GM10266 (cell line): ENCODE measurements around the gene FRMD8.
A peak's percentile ranks its signal among the peaks of the same experiment; 100 is the strongest.

ENCODE experiments used
- DNase-seq: peaks from one replicate; pipeline ENCODE4 v3.0.0; 2012; ENCODE audit errors: extremely low spot score
- TF ChIP-seq, protein P1 (sequence below): IDR thresholded peaks from 2 replicates; pipeline ENCODE4 v1.5.1; 2012; ENCODE audit warnings: mild to moderate bottlenecking, low read depth; ENCODE audit not compliant: control insufficient read depth, insufficient read depth; ENCODE audit errors: missing control alignments

The FRMD8 gene

DNA sequence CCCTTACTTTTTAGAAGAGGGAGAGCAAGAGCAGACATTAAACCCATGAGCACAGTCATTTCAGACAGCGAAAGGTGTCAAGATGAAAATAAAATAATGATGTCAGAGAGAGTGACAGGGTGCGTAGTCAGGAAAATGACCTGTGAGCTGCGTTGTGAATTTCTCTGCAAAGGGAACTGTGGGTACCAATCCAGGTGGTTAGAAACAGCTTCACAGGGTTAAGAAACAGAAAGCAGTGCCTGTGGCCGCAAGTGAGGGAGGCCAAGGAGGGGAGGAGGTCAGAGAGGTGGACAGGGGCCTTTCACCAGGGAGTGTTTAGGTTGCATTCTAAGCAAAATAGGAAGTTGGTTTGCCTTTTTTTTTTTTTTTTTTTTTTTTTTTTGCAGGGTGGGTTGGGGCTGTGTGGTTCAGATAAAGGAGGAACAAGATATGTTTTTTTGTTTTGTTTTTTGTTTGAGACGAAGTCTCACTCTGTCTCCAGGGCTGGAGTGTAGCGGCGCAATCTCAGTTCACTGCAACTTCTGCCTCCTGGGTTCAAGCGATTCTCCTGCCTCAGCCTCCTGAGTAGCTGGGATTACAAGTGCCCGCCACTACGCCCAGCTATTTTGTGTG is 24.0 kb upstream of the FRMD8 start:
- DNase-seq = peak; percentile 79
- TF ChIP-seq, protein P1, sequence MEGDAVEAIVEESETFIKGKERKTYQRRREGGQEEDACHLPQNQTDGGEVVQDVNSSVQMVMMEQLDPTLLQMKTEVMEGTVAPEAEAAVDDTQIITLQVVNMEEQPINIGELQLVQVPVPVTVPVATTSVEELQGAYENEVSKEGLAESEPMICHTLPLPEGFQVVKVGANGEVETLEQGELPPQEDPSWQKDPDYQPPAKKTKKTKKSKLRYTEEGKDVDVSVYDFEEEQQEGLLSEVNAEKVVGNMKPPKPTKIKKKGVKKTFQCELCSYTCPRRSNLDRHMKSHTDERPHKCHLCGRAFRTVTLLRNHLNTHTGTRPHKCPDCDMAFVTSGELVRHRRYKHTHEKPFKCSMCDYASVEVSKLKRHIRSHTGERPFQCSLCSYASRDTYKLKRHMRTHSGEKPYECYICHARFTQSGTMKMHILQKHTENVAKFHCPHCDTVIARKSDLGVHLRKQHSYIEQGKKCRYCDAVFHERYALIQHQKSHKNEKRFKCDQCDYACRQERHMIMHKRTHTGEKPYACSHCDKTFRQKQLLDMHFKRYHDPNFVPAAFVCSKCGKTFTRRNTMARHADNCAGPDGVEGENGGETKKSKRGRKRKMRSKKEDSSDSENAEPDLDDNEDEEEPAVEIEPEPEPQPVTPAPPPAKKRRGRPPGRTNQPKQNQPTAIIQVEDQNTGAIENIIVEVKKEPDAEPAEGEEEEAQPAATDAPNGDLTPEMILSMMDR = no peak

DNA sequence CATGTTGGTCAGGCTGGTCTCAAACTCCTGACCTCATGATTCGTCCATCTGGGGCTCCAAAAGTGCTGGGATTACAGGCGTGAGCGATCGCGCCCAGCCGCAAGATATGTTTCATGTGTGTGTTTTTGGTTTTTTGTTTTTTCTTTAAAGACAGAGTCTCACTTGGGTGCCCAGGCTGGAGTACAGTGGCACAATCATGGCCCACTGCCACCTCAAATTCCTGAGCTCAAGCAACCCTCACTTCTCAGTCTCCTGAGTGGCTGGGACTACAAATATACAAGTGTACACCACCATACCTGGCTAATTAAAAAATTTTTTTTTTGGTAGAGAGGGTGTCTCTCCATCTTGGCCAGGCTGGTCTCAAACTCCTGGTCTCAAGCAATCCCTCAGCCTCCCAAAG is 23.5 kb upstream of the FRMD8 start:
- no peak for DNase-seq
- TF ChIP-seq, protein P1 = no peak

DNA sequence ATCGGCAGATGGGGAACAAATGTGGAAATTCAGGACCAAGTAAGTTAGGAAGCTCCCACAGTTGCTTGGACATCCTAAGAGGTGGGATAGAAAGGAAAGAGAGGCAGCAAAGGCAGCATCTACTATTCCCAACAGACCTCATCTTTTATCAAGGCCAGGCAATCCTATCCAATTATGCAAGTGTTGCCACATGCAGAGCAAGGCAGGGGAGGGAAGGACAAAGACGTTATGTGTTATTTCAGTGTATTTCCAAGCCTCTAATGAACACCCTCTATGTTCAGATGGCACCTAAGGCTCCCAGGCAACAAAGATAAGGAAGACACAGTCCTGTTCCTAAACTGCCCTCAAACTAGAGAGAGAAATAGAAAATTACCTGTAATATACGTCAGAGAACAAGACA is 22.7 kb upstream of the FRMD8 start:
- DNase-seq = no peak
- TF ChIP-seq, protein P1 = no peak

DNA sequence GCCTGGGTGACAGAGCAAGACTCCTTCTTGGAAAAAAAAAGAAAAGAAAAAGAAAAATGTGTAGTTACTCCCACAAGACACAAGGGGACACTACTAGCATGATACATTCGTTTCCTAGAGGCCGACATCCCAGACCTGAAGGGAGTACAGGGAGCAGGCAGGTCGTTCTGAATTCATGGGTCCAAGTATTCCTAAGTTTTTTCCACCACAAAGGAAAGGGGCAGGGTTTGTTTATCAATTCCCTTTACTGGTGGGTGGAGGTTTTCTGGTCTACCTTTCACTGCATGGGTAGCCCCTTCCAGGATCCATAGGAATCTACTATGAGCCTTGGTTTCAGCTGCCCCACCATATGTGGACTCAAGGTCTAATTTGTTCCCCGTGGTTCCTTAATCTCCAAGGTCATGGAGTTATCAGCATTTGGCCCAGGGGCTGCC is 20.1 kb upstream of the FRMD8 start:
- TF ChIP-seq, protein P1 = peak; percentile 72
- DNase-seq = peak; percentile 83

DNA sequence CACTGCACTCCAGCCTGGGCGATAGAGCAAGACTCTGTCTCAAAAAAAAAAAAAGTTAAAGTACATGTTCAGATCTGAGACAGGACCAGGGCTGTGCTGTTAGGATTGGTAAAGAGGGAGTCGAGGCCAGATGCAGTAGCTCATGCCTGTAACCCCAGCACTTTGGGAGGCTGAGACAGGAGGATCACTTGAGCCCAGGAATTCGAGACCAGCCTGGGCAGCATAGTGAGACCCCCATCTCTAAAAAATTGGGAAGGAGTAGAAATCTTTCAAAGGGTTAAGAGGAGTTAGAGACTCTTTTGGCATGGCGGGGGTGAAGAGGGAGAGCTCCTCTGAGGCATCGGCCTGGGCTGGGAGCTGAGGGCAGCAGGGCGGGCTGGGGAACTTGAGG is 15.8 kb upstream of the FRMD8 start:
- TF ChIP-seq, protein P1 = no peak
- no peak for DNase-seq

DNA sequence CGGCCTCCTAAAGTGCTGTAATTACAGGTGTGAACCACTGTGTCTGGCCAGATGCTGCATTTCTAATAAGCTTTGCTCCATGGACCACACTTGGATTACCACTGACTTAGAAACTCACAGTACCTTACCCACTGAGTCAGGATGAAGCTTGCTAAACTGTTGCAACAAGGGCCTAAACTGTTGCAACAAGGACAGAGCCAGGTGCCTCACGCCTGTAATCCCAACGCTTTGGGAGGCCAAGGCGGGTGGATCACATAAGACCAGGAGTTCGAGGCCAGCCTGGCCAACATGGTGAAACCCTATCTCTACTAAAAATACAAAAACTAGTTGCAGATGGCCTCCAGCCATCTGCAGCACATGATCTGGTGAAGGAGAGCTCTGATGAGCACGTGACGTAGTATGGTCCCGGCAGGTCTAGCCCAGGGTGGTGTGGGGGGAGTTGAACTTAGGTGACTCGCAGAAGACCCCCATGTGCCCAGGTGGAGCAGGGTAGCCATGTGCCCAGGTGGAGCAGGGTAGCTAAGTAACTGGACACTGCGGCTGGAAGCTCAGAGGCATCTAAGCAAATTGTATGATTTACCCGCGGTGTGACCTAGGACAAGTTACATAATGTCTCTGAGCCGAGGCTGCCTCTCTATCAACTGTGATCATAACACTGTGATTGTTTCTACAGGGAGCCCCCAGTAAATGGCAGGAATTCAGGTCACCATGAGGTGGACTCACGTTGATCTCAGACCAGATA is 12.4 kb upstream of the FRMD8 start:
- no peak for DNase-seq
- TF ChIP-seq, protein P1 = no peak

DNA sequence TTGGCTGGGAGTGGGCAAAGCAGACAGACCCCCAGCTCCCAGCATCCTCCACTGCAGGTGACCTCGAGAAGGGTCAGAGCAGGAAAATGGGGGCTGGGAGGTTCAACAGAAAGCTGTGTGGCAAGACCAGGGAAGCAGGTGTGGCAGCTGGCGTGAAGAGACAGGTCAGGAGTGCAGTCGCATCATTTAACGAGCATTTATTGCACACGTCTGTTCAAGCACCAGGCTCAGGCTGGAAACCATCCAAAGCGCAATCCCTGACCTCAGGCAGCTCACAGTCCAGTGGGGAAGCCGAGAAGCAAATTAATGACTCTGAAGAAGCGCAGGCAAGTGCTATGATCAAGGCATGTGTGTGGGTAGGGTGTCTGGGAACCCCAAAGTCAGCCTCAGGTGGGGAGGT is 11.4 kb upstream of the FRMD8 start:
- no peak for DNase-seq
- TF ChIP-seq, protein P1 = no peak
